H9 (cell line): Measurements from ENCODE around the gene MACC1. TPM values are rescaled to one million over a fixed set of nuclear protein-coding genes. Genes with fewer than 3 reads are reported as not detected.

Experiments used
- DNase-seq: peaks from one replicate; pipeline ENCODE4 v3.0.0-alpha.2; 2017
- H2AFZ ChIP-seq: one replicate; pipeline ENCODE4 v1.6.1; 2013; ENCODE audit warnings: mild to moderate bottlenecking, low read length, control low read depth, moderate library complexity
- H2AK5ac ChIP-seq: 2 replicates; pipeline ENCODE4 v1.6.1; 2013; ENCODE audit warnings: low read length, control low read depth, mixed read lengths; ENCODE audit not compliant: insufficient read length
- H2BK120ac ChIP-seq: one replicate; pipeline ENCODE4 v1.6.1; 2013; ENCODE audit warnings: low read depth, mild to moderate bottlenecking, low read length, control low read depth, inconsistent platforms; ENCODE audit not compliant: poor library complexity, severe bottlenecking
- H2BK12ac ChIP-seq: 2 replicates; pipeline ENCODE4 v1.6.1; 2013; ENCODE audit warnings: low read length, control low read depth, mixed read lengths, low read depth; ENCODE audit not compliant: insufficient read length
- H2BK15ac ChIP-seq: 2 replicates; pipeline ENCODE4 v1.6.1; 2013; ENCODE audit warnings: low read depth, low read length, control low read depth
- H2BK20ac ChIP-seq: one replicate; pipeline ENCODE4 v1.6.1; 2013; ENCODE audit warnings: low read depth, mild to moderate bottlenecking, low read length, control low read depth, inconsistent platforms; ENCODE audit not compliant: poor library complexity, severe bottlenecking
- H2BK5ac ChIP-seq: 2 replicates; pipeline ENCODE4 v1.6.1; 2013; ENCODE audit warnings: low read length, control low read depth, mixed read lengths; ENCODE audit not compliant: insufficient read length
- H3K14ac ChIP-seq: 2 replicates; pipeline ENCODE4 v1.6.1; 2013; ENCODE audit warnings: low read length, control low read depth; ENCODE audit not compliant: insufficient read depth
- H3K18ac ChIP-seq: 2 replicates; pipeline ENCODE4 v1.6.1; 2013; ENCODE audit warnings: low read depth, mild to moderate bottlenecking, mixed read lengths, low read length, control low read depth; ENCODE audit not compliant: insufficient read length
- H3K23ac ChIP-seq: 2 replicates; pipeline ENCODE4 v1.6.1; 2013; ENCODE audit warnings: low read length, control low read depth, mixed read lengths, low read depth; ENCODE audit not compliant: insufficient read length
- H3K23me2 ChIP-seq: 2 replicates; pipeline ENCODE4 v1.6.1; 2013; ENCODE audit warnings: low read depth, mild to moderate bottlenecking, mixed read lengths, low read length, control low read depth; ENCODE audit not compliant: insufficient read length, poor library complexity, severe bottlenecking
- H3K27ac ChIP-seq: 2 replicates; pipeline ENCODE4 v1.5.1; 2013; ENCODE audit warnings: low read length, control low read depth, mixed read lengths, low read depth; ENCODE audit not compliant: insufficient read length
- H3K27me3 ChIP-seq: 2 replicates; pipeline ENCODE4 v1.6.1; 2013; ENCODE audit warnings: low read length, control low read depth, inconsistent platforms; ENCODE audit not compliant: insufficient read depth
- H3K4ac ChIP-seq: 2 replicates; pipeline ENCODE4 v1.6.1; 2013; ENCODE audit warnings: low read depth, mild to moderate bottlenecking, control low read depth, inconsistent platforms, low read length, moderate library complexity
- H3K4me1 ChIP-seq: 2 replicates; pipeline ENCODE4 v1.6.1; 2013; ENCODE audit warnings: low read length, control low read depth, inconsistent platforms; ENCODE audit not compliant: insufficient read depth
- H3K4me2 ChIP-seq: 2 replicates; pipeline ENCODE4 v1.6.1; 2013; ENCODE audit warnings: low read length, control low read depth, mixed read lengths; ENCODE audit not compliant: insufficient read length, insufficient read depth
- H3K56ac ChIP-seq: 2 replicates; pipeline ENCODE4 v1.6.1; 2013; ENCODE audit warnings: low read depth, mild to moderate bottlenecking, mixed read lengths, low read length, control low read depth; ENCODE audit not compliant: insufficient read length
- H3K79me1 ChIP-seq: 2 replicates; pipeline ENCODE4 v1.6.1; 2013; ENCODE audit warnings: low read depth, mild to moderate bottlenecking, moderate library complexity, low read length, control low read depth, inconsistent platforms; ENCODE audit not compliant: insufficient read depth, poor library complexity, severe bottlenecking
- H3K79me2 ChIP-seq: 2 replicates; pipeline ENCODE4 v1.6.1; 2013; ENCODE audit warnings: low read length, control low read depth, inconsistent platforms; ENCODE audit not compliant: insufficient read depth
- H3K9ac ChIP-seq: 2 replicates; pipeline ENCODE4 v1.6.1; 2013; ENCODE audit warnings: low read length, control low read depth, mixed read lengths; ENCODE audit not compliant: insufficient read length; ENCODE audit errors: extremely low read depth
- H3K9me3 ChIP-seq: one replicate; pipeline ENCODE4 v1.6.1; 2013; ENCODE audit warnings: low read depth, low read length, inconsistent platforms; ENCODE audit not compliant: control insufficient read depth
- H3T11ph ChIP-seq: one replicate; pipeline ENCODE4 v1.6.1; 2013; ENCODE audit warnings: mild to moderate bottlenecking, low read length, control low read depth, inconsistent platforms
- H4K20me1 ChIP-seq: one replicate; pipeline ENCODE4 v1.6.1; 2013; ENCODE audit not compliant: control insufficient read depth, insufficient read length, insufficient read depth
- H4K5ac ChIP-seq: 2 replicates; pipeline ENCODE4 v1.6.1; 2013; ENCODE audit warnings: low read depth, mild to moderate bottlenecking, mixed read lengths, low read length, control low read depth; ENCODE audit not compliant: insufficient read length
- H4K8ac ChIP-seq: replicated peaks from 2 replicates; pipeline ENCODE4 v1.6.1; 2013; ENCODE audit warnings: low read length, control low read depth, mixed read lengths, low read depth; ENCODE audit not compliant: insufficient read length
- H4K91ac ChIP-seq: 2 replicates; pipeline ENCODE4 v1.6.1; 2013; ENCODE audit warnings: low read depth, mild to moderate bottlenecking, moderate library complexity, mixed read lengths, low read length, control low read depth; ENCODE audit not compliant: insufficient read length
- H3K27ac Mint-ChIP-seq, 3 experiments: 2 replicates in 2 of 3; 3 replicates in 1 of 3; pipeline ENCODE4 v1.8.0; 2020 to 2021; ENCODE audit warnings: mixed read lengths in 3 of 3, mild to moderate bottlenecking in 1 of 3, moderate library complexity in 1 of 3
- H3K27me3 Mint-ChIP-seq: 2 replicates; pipeline ENCODE4 v1.8.0; 2021; ENCODE audit warnings: low read depth, mild to moderate bottlenecking, moderate library complexity, mixed read lengths
- H3K36me3 Mint-ChIP-seq, 3 experiments: 2 replicates in 2 of 3; 3 replicates in 1 of 3; pipeline ENCODE4 v1.8.0; 2020 to 2021; ENCODE audit warnings: low read depth in 3 of 3, mixed read lengths in 3 of 3; ENCODE audit not compliant: insufficient read depth in 1 of 3
- H3K4me1 Mint-ChIP-seq, 2 experiments: 2 replicates each; pipeline ENCODE4 v1.8.0; 2020; ENCODE audit warnings: mixed read lengths in 2 of 2
- H3K4me3 Mint-ChIP-seq, 2 experiments: 2 replicates in 1 of 2; 3 replicates in 1 of 2; pipeline ENCODE4 v1.8.0; 2020 to 2021; ENCODE audit warnings: mild to moderate bottlenecking in 2 of 2, mixed read lengths in 2 of 2, moderate library complexity in 1 of 2
- H3K9me3 Mint-ChIP-seq, 2 experiments: 2 replicates in 1 of 2; 3 replicates in 1 of 2; pipeline ENCODE4 v1.8.0; 2020; ENCODE audit warnings: mild to moderate bottlenecking in 2 of 2, mixed read lengths in 2 of 2, moderate library complexity in 1 of 2
- WGBS: extraction: QIAGEN DNeasy Blood & Tissue Kit; methylation state at CpG from one replicate; pipeline ENCODE4 v1.1.7; 2013; ENCODE audit warnings: missing lambda C conversion rate, low lambda C conversion rate, mixed read lengths; ENCODE audit not compliant: insufficient read length; ENCODE audit errors: extremely low coverage; 5-methylcytosine and 5-hydroxymethylcytosine counted together
- total RNA-seq: library from RNA; stranded (reverse); gene quantifications from 2 replicates; pipeline ENCODE4 v1.2.1, GENCODE V29; 2021
- TF ChIP-seq, protein P1 (sequence below): fragments of 200-600 bp; sonication (generic); conservative IDR thresholded peaks from 3 replicates; pipeline ENCODE4 v1.8.0; 2021; ENCODE audit warnings: antibody characterized with exemption, mild to moderate bottlenecking

MACC1 gene
- total RNA-seq, 1 experiment from 2014 or later, result 11.0 TPM

DNA sequence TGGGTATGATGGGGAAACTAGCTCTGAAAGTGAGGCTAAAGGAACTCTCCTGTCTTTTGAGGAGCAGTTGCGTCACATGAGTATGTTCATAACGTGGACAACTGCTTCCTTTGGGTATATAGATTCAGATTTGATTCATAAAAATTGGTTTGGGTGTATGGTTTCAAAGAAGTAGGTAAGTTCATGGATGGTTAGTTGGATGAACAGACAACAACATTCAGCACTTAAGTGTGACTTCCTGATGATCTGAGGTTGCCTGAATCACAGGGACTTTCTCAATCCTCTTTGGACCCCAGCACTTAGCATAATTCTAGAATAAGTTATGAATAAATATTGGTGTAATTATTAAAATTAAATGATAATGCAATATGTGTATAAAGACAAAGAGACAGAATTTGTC, 43.4 kb downstream of the MACC1 start:
- H3K27ac ChIP-seq, result no peak overlapping the region
- no peak overlapping the region for H3K9ac ChIP-seq
- Mint-ChIP-seq H3K4me3 (no peak overlapping the region), H3K9me3 (no peaks in the 10 kb centered on the region), H3K27ac (no peak overlapping the region), H3K27me3 (no peaks in the 10 kb centered on the region), H3K36me3 (no peaks in the 10 kb centered on the region), H3K4me1 (peaks cover 2 to 8% of the 10 kb centered on the region in 2 experiments; a peak in 3 of 4 replicates)
- H3K56ac ChIP-seq, result no peak overlapping the region
- H3K4me1 ChIP-seq, result no peaks in the 10 kb centered on the region; the same call in 1 of the 2 replicates
- H3K4ac ChIP-seq, result no peak overlapping the region
- H3K23ac ChIP-seq, result no peak overlapping the region
- H3T11ph ChIP-seq, result no peak overlapping the region
- H3K23me2 ChIP-seq, result no peaks in the 10 kb centered on the region
- TF ChIP-seq, protein P1, sequence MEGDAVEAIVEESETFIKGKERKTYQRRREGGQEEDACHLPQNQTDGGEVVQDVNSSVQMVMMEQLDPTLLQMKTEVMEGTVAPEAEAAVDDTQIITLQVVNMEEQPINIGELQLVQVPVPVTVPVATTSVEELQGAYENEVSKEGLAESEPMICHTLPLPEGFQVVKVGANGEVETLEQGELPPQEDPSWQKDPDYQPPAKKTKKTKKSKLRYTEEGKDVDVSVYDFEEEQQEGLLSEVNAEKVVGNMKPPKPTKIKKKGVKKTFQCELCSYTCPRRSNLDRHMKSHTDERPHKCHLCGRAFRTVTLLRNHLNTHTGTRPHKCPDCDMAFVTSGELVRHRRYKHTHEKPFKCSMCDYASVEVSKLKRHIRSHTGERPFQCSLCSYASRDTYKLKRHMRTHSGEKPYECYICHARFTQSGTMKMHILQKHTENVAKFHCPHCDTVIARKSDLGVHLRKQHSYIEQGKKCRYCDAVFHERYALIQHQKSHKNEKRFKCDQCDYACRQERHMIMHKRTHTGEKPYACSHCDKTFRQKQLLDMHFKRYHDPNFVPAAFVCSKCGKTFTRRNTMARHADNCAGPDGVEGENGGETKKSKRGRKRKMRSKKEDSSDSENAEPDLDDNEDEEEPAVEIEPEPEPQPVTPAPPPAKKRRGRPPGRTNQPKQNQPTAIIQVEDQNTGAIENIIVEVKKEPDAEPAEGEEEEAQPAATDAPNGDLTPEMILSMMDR, result no peak
- H3K27me3 ChIP-seq, result no peaks in the 10 kb centered on the region
- no peak overlapping the region for H2AFZ ChIP-seq
- H4K91ac ChIP-seq, result no peak overlapping the region
- DNase-seq, result no peak
- H3K79me2 ChIP-seq, result no peaks in the 10 kb centered on the region
- peak overlapping the region; percentile 2 for H2AK5ac ChIP-seq
- H3K9me3 ChIP-seq, result no peaks in the 10 kb centered on the region
- H4K20me1 ChIP-seq, result no peaks in the 10 kb centered on the region
- no peak overlapping the region for H3K4me2 ChIP-seq
- H4K5ac ChIP-seq, result no peak overlapping the region
- H3K18ac ChIP-seq, result no peak overlapping the region
- H3K79me1 ChIP-seq, result no peaks in the 10 kb centered on the region
- no peak overlapping the region for H2BK15ac ChIP-seq
- no peak overlapping the region for H2BK12ac ChIP-seq
- no peak overlapping the region for H4K8ac ChIP-seq
- H2BK120ac ChIP-seq, result no peak overlapping the region
- WGBS, result no CpG with 5 or more reads among the region's 2 CpGs
- H3K14ac ChIP-seq, result no peak overlapping the region
- no peak overlapping the region for H2BK5ac ChIP-seq
- no peak overlapping the region for H2BK20ac ChIP-seq
